C4-2B (cell line): Measurements from ENCODE around the gene CD27.

Source experiments
- CTCF ChIP-seq: fragments of 450-650 bp; conservative IDR thresholded peaks from 2 replicates; pipeline ENCODE4 v1.5.1; 2017; ENCODE audit warnings: mild to moderate bottlenecking
- ZFX ChIP-seq: fragments of 450-650 bp; IDR thresholded peaks from 2 replicates; pipeline ENCODE4 v1.6.1; 2017

GRCh38 chr12:6452245-6452943 lies 7.6 kb downstream of the CD27 start:
- TF ChIP-seq CTCF, result no peak
- TF ChIP-seq ZFX, result no peak
